ENCODE results near the gene CPB1.

The CPB1 gene

GRCh38 chr3:148791920-148792319 is 35.7 kb upstream of the CPB1 start:
- Histone ChIP-seq H3K9ac (ENCODE audit: low read length) (no peak overlapping the region), H3K4me2 (ENCODE audit: low read length) (no peak overlapping the region), H3K79me1 (ENCODE audit: low read length) (no peaks in the 10 kb centered on the region), H2BK120ac (ENCODE audit: insufficient read depth, low read length, poor library complexity) (no peak overlapping the region), H3K79me2 (ENCODE audit: control insufficient read depth, insufficient read depth, low read length, poor library complexity) (no peaks in the 10 kb centered on the region), H4K12ac (ENCODE audit: low read depth, low read length) (no peak overlapping the region), H3K14ac (ENCODE audit: low read length) (no peak overlapping the region), H2AK5ac (ENCODE audit: low read length) (no peak overlapping the region), H3K9me3 (ENCODE audit: insufficient read depth, low read depth, low read length) (no peaks in the 10 kb centered on the region), H3K23ac (ENCODE audit: low read length) (no peak overlapping the region), H2BK12ac (ENCODE audit: low read length) (no peak overlapping the region), H3K4me1 (ENCODE audit: control insufficient read depth in 1 of 2, insufficient read depth in 2 of 2, low read length in 2 of 2) (no peaks in the 10 kb centered on the region), H2BK5ac (ENCODE audit: low read depth, low read length, poor library complexity) (no peak overlapping the region), H3K27me3 (ENCODE audit: insufficient read depth, low read length) (no peaks in the 10 kb centered on the region), H4K8ac (ENCODE audit: low read depth, low read length) (no peak overlapping the region), H2AFZ (ENCODE audit: insufficient read depth, low read length, poor library complexity) (no peak overlapping the region), H3K4ac (ENCODE audit: low read depth, low read length) (no peak overlapping the region), H3K36me3 (ENCODE audit: control insufficient read depth in 1 of 2, insufficient read depth in 2 of 2, low read length in 2 of 2) (no peaks in the 10 kb centered on the region), H3K4me3 (ENCODE audit: low read depth, low read length) (no peak overlapping the region), H3K27ac (ENCODE audit: low read depth, low read length) (no peak overlapping the region), H3K18ac (ENCODE audit: low read length) (no peak overlapping the region), H4K91ac (ENCODE audit: low read depth, low read length) (no peak overlapping the region)
- no CpG with 5 or more reads among the region's 1 CpG for WGBS (ENCODE audit: extremely low coverage, insufficient coverage, insufficient read length)
- no peak for DNase-seq

- Histone ChIP-seq H4K12ac (ENCODE audit: low read depth, low read length) (no peak overlapping the region), H3K18ac (ENCODE audit: low read length) (no peak overlapping the region), H3K14ac (ENCODE audit: low read length) (no peak overlapping the region), H3K4ac (ENCODE audit: low read depth, low read length) (no peak overlapping the region), H2AK5ac (ENCODE audit: low read length) (no peak overlapping the region), H3K4me2 (ENCODE audit: low read length) (no peak overlapping the region), H3K9me3 (ENCODE audit: insufficient read depth, low read depth, low read length) (no peaks in the 10 kb centered on the region), H3K4me3 (ENCODE audit: low read depth, low read length) (no peak overlapping the region), H3K9ac (ENCODE audit: low read length) (no peak overlapping the region), H2BK120ac (ENCODE audit: insufficient read depth, low read length, poor library complexity) (no peak overlapping the region), H3K27ac (ENCODE audit: low read depth, low read length) (no peak overlapping the region), H2BK12ac (ENCODE audit: low read length) (no peak overlapping the region), H2BK5ac (ENCODE audit: low read depth, low read length, poor library complexity) (no peak overlapping the region), H2AFZ (ENCODE audit: insufficient read depth, low read length, poor library complexity) (no peak overlapping the region), H3K23ac (ENCODE audit: low read length) (no peak overlapping the region), H3K36me3 (ENCODE audit: control insufficient read depth in 1 of 2, insufficient read depth in 2 of 2, low read length in 2 of 2) (no peaks in the 10 kb centered on the region), H4K91ac (ENCODE audit: low read depth, low read length) (no peak overlapping the region), H3K27me3 (ENCODE audit: insufficient read depth, low read length) (no peaks in the 10 kb centered on the region), H4K8ac (ENCODE audit: low read depth, low read length) (no peak overlapping the region), H3K4me1 (ENCODE audit: control insufficient read depth in 1 of 2, insufficient read depth in 2 of 2, low read length in 2 of 2) (no peaks in the 10 kb centered on the region), H3K79me1 (ENCODE audit: low read length) (no peaks in the 10 kb centered on the region), H3K79me2 (ENCODE audit: control insufficient read depth, insufficient read depth, low read length, poor library complexity) (no peaks in the 10 kb centered on the region)
- no peak for DNase-seq
- no CpG with 5 or more reads among the region's 1 CpG for WGBS (ENCODE audit: extremely low coverage, insufficient coverage, insufficient read length)
Observed at GRCh38 chr3:148792516-148792915, 35.1 kb upstream of the CPB1 start.

DNA sequence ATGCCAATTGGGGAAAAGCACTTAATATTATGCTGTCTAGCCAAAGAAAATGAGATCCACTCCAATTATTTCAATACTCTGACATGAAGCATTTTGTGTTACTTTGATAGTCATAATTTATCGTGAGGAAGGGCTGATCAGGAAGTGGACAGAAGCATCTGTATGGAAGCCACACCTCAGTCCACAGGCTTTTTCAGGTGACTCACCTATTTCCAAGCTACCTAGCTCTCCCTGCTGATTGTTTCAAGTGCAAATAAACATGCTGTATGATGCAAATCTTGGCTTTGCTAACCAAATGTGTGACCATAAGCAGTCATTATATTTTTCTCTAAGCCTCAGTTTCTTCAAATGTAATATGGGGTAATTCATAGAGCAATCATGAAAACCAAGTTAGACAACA is 30.8 kb upstream of the CPB1 start:
- Histone ChIP-seq H3K14ac (ENCODE audit: low read length) (no peak overlapping the region), H2BK5ac (ENCODE audit: low read depth, low read length, poor library complexity) (no peak overlapping the region)
- no CpG with 5 or more reads among the region's 1 CpG for WGBS (ENCODE audit: extremely low coverage, insufficient coverage, insufficient read length)

DNA sequence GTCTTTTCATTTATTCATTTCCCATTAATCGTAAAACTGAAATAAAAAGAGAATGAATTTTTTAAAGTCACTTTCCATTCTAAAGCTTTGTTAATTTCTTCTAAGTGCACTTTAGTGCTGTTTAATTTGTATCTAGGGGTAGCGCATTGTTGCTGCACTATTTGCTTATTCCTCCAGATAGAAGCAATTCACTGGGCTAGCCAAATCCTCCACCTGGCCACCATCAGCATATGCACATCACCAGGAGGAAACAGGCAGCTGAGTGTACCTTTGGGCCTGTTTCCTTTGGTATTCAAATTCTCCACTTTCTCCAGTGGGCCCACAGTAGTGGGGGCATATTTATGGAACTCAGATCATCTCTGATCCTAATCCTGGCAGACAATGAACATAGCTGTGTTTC is 29.8 kb upstream of the CPB1 start:
- no peak overlapping the region for H2AK5ac ChIP-seq (ENCODE audit: low read length)
- no peak overlapping the region for H2BK12ac ChIP-seq (ENCODE audit: low read length)
- no peak overlapping the region for H2BK120ac ChIP-seq (ENCODE audit: insufficient read depth, low read length, poor library complexity)
- H3K27ac ChIP-seq (ENCODE audit: low read depth, low read length): no peak overlapping the region
- H3K4me2 ChIP-seq (ENCODE audit: low read length): no peak overlapping the region
- H3K79me1 ChIP-seq (ENCODE audit: low read length): no peaks in the 10 kb centered on the region
- H2AFZ ChIP-seq (ENCODE audit: insufficient read depth, low read length, poor library complexity): no peak overlapping the region
- no peaks in the 10 kb centered on the region for H3K4me1 ChIP-seq (ENCODE audit: control insufficient read depth in 1 of 2, insufficient read depth in 2 of 2, low read length in 2 of 2)
- H3K4ac ChIP-seq (ENCODE audit: low read depth, low read length): no peak overlapping the region
- DNase-seq: no peak
- no peak overlapping the region for H2BK5ac ChIP-seq (ENCODE audit: low read depth, low read length, poor library complexity)
- no peak overlapping the region for H3K9ac ChIP-seq (ENCODE audit: low read length)
- H4K91ac ChIP-seq (ENCODE audit: low read depth, low read length): no peak overlapping the region
- no peaks in the 10 kb centered on the region for H3K9me3 ChIP-seq (ENCODE audit: insufficient read depth, low read depth, low read length)
- WGBS (ENCODE audit: extremely low coverage, insufficient coverage, insufficient read length): no CpG with 5 or more reads among the region's 2 CpGs
- H3K4me3 ChIP-seq (ENCODE audit: low read depth, low read length): no peak overlapping the region
- H3K79me2 ChIP-seq (ENCODE audit: control insufficient read depth, insufficient read depth, low read length, poor library complexity): no peaks in the 10 kb centered on the region
- H4K8ac ChIP-seq (ENCODE audit: low read depth, low read length): no peak overlapping the region
- no peaks in the 10 kb centered on the region for H3K27me3 ChIP-seq (ENCODE audit: insufficient read depth, low read length)
- H3K36me3 ChIP-seq (ENCODE audit: control insufficient read depth in 1 of 2, insufficient read depth in 2 of 2, low read length in 2 of 2): no peaks in the 10 kb centered on the region
- H3K14ac ChIP-seq (ENCODE audit: low read length): no peak overlapping the region
- no peak overlapping the region for H3K23ac ChIP-seq (ENCODE audit: low read length)
- H4K12ac ChIP-seq (ENCODE audit: low read depth, low read length): no peak overlapping the region
- no peak overlapping the region for H3K18ac ChIP-seq (ENCODE audit: low read length)

More for the DNA sequence above, 30.8 kb upstream of the CPB1 start:
- H4K12ac ChIP-seq (ENCODE audit: low read depth, low read length): no peak overlapping the region
- DNase-seq: no peak
- H3K79me2 ChIP-seq (ENCODE audit: control insufficient read depth, insufficient read depth, low read length, poor library complexity): no peaks in the 10 kb centered on the region
- no peak overlapping the region for H3K4ac ChIP-seq (ENCODE audit: low read depth, low read length)
- no peak overlapping the region for H3K4me3 ChIP-seq (ENCODE audit: low read depth, low read length)
- no peaks in the 10 kb centered on the region for H3K27me3 ChIP-seq (ENCODE audit: insufficient read depth, low read length)
- H3K9me3 ChIP-seq (ENCODE audit: insufficient read depth, low read depth, low read length): no peaks in the 10 kb centered on the region
- H4K91ac ChIP-seq (ENCODE audit: low read depth, low read length): no peak overlapping the region
- H3K18ac ChIP-seq (ENCODE audit: low read length): no peak overlapping the region
- no peaks in the 10 kb centered on the region for H3K36me3 ChIP-seq (ENCODE audit: control insufficient read depth in 1 of 2, insufficient read depth in 2 of 2, low read length in 2 of 2)
- H3K4me1 ChIP-seq (ENCODE audit: control insufficient read depth in 1 of 2, insufficient read depth in 2 of 2, low read length in 2 of 2): no peaks in the 10 kb centered on the region
- no peak overlapping the region for H3K4me2 ChIP-seq (ENCODE audit: low read length)
- no peak overlapping the region for H2AK5ac ChIP-seq (ENCODE audit: low read length)
- H2AFZ ChIP-seq (ENCODE audit: insufficient read depth, low read length, poor library complexity): no peak overlapping the region
- H3K23ac ChIP-seq (ENCODE audit: low read length): no peak overlapping the region
- H3K79me1 ChIP-seq (ENCODE audit: low read length): no peaks in the 10 kb centered on the region
- no peak overlapping the region for H2BK12ac ChIP-seq (ENCODE audit: low read length)
- no peak overlapping the region for H3K9ac ChIP-seq (ENCODE audit: low read length)
- no peak overlapping the region for H3K27ac ChIP-seq (ENCODE audit: low read depth, low read length)
- H4K8ac ChIP-seq (ENCODE audit: low read depth, low read length): no peak overlapping the region
- H2BK120ac ChIP-seq (ENCODE audit: insufficient read depth, low read length, poor library complexity): no peak overlapping the region
